NCI-H345 treated with DMSO at 0.1 percent for 48 hours (cell line): ENCODE results near the gene AKIRIN1.
"Not testable (repeated sequence)": the region's sequence is repeated elsewhere in the genome, so short reads cannot be mapped to it uniquely, and the experiment has no call there.

Experiments used
- DNase-seq: peaks from one replicate; lab custom pipeline; 2025; ENCODE audit not compliant: unreplicated experiment; lab: John Stamatoyannopoulos, UW

Gene AKIRIN1

DNA sequence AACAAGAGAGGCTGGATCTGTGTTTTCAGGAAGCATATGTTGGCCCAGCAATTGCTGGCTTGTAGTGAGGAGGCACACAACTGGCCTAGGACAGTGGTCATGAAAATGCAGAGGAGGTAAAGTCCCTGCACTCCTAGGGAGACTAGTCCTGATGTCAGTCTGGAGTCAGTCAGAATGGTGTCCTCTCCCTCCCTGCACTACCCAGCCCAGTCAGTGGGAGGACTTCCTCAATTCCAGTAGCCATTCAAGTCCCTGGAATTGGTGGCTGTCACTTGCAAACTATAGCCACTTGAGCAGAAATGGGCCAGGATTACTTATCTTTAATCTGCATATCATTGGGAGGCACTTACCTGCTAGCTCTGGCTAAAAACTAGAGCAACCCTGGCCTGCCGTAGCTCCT lies 53.7 kb downstream of the AKIRIN1 start:
- DNase-seq = no peak

GRCh38 chr1:39045231-39045630 lies 54.2 kb downstream of the AKIRIN1 start:
- no peak for DNase-seq

GRCh38 chr1:39046613-39047210 lies 55.6 kb downstream of the AKIRIN1 start:
- no peak for DNase-seq

- no peak for DNase-seq
Measured at GRCh38 chr1:39047374-39048229, 56.5 kb downstream of the AKIRIN1 start.

DNA sequence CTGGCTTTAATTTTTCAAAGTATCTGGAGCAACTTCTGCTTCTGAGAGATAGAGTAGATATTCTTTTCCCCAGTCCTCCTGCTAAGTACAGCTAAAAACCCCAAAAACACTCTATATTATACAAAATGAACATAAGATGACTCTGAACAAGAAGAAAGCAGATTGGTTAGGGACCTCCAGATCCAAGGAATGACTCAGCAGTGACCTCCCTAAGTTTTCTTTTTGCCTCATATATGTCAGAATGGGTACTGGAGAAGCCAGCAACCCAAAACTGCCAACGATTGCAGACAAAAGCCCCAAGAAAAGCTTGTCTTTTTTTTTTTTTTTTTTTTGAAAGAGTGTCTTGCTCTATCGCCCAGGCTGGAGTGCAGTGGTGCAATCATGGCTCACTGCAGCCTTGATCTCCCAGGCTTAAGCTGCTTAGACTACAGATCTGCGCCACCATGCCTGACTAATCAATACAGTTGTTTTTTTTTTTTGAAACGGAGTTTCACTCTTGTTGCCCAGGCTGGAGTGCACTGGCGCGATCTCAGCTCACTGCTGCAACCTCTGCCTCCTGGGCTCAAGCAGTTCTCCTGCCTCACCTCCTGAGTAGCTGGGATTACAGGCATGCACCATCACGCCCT lies 57.8 kb downstream of the AKIRIN1 start:
- DNase-seq = no peak

DNA sequence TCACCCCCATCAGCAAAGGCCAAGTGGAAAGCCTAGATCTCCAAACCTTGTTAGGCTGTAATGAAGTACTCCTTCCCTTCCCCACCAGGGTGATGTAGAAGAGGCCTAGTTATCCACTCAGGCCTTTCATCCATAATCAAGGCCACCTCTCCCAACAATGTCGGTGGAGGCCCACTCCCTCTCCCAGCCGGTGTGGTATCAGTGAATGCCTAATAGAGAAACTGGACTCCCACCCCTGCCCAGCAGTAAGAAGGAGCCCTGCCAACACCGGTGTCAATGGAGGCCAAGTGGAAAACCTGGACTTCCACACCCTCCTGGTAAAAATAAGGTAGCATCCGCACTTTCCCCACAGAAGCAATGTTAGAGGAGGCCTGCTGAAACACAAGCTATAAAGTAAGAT lies 58.9 kb downstream of the AKIRIN1 start:
- no peak for DNase-seq

DNA sequence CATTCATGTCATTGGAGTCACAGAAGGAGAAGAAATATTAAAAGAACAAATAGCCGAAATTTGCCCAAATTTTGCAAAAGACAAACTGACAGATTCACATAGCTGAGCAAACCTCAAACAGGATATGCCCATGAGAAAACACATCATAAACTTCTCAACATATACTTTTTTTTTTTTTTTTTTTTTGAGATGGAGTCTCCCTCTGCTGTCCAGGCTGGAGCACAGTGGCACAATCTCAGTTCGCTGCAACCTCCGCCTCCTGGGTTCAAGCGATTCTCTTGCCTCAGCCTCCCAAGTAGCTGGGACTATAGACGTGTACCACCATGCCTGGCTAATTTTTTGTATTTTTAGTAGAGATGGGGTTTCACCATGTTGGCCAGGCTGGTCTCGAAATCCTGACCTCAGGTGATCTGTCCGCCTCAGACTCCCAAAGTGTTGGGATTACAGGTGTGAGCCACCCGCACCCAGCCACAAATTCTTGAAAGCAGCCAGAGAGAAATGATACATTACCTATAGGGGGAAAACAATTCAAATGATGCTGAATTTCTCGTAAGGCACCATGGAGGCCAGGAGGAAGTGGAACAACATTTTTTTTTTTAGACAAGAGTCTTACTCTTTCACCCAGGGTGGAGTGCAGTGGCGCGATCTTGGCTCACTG lies 60.2 kb downstream of the AKIRIN1 start:
- not testable (repeated sequence) for DNase-seq

DNA sequence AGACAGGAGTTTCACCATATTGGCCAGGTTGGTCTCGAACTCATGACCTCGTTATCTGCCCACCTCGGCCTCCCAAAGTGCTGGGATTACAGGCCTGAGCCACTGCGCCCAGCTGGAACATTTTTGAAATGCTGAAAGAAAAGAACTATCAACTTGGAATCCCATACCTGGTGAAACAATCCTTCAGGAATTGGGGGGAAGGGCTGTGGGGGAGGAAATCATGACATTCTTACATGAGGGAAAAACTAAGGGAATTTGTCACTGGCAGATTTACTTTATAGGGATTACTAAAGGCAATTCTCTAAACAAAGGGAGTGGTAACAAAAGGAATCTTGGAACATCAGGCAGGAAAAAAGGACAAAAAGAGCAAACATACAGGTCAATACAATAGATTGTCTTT lies 60.9 kb downstream of the AKIRIN1 start:
- DNase-seq = no peak

GRCh38 chr1:39055213-39055710 lies 64.2 kb downstream of the AKIRIN1 start:
- DNase-seq = not testable (repeated sequence)
